GM18511 (cell line): Measurements from ENCODE around the gene RIMOC1.

Experiments
- ATAC-seq: cut with Tn5 transposase; IDR thresholded peaks from one replicate; pipeline ENCODE4 v1.9.1; 2021; ENCODE audit warnings: mild to moderate bottlenecking, moderate library complexity; ENCODE audit not compliant: unreplicated experiment

RIMOC1 gene

GRCh38 chr5:41903892-41904799 is at the start of gene RIMOC1:
Gene RIMOC1, plus strand, starts transcription at chr5:41904344. Its CDS starts 24 bp downstream, at chr5:41904368.
- ATAC-seq = peak; percentile 99

GRCh38 chr5:41856644-41857491 is 47.3 kb upstream of the RIMOC1 start:
- peak; percentile 95 for ATAC-seq

GRCh38 chr5:41857989-41858388 is 46.2 kb upstream of the RIMOC1 start:
- ATAC-seq = no peak

GRCh38 chr5:41858890-41859289 is 45.3 kb upstream of the RIMOC1 start:
- no peak for ATAC-seq

GRCh38 chr5:41863871-41864486 is 40.2 kb upstream of the RIMOC1 start:
- ATAC-seq = no peak

GRCh38 chr5:41869151-41869723 is 34.9 kb upstream of the RIMOC1 start:
- ATAC-seq = no peak

GRCh38 chr5:41869724-41870626 is 34.2 kb upstream of the RIMOC1 start, which contains the start of gene OXCT1:
Gene OXCT1, minus strand, starts transcription at chr5:41870425. Its CDS starts 67 bp downstream, at chr5:41870358.
- peak; percentile 92 for ATAC-seq

- no peak for ATAC-seq
These were observed 33.5 kb upstream of the RIMOC1 start for GRCh38 chr5:41870627-41871048.

GRCh38 chr5:41871852-41872251 is 32.3 kb upstream of the RIMOC1 start:
- no peak for ATAC-seq

GRCh38 chr5:41874512-41875060 is 29.6 kb upstream of the RIMOC1 start:
- no peak for ATAC-seq

GRCh38 chr5:41875121-41875520 is 29.0 kb upstream of the RIMOC1 start:
- ATAC-seq = no peak

GRCh38 chr5:41876678-41877077 is 27.5 kb upstream of the RIMOC1 start:
- no peak for ATAC-seq

GRCh38 chr5:41877408-41877807 is 26.7 kb upstream of the RIMOC1 start:
- no peak for ATAC-seq

GRCh38 chr5:41878173-41878572 is 26.0 kb upstream of the RIMOC1 start:
- peak; percentile 53 for ATAC-seq

GRCh38 chr5:41878643-41879478 is 25.3 kb upstream of the RIMOC1 start:
- ATAC-seq = peak; percentile 78

- no peak for ATAC-seq
These were observed 21.4 kb upstream of the RIMOC1 start for GRCh38 chr5:41882765-41883164.

GRCh38 chr5:41883243-41883642 is 20.9 kb upstream of the RIMOC1 start:
- ATAC-seq = no peak

- ATAC-seq = no peak
These were observed 20.2 kb upstream of the RIMOC1 start for GRCh38 chr5:41883936-41884335.

- ATAC-seq = peak; percentile 73
These were observed 18.9 kb upstream of the RIMOC1 start for GRCh38 chr5:41885286-41885685.
